ENCODE results near the gene RABEP1. TPM values are rescaled to one million over a fixed set of nuclear protein-coding genes. Genes with fewer than 3 reads are reported as not detected.

The RABEP1 gene
- total and polyA plus RNA-seq, 2 experiments from 2014 or later = 37.0 to 88.1 TPM

GRCh38 chr17:5269241-5269960 lies 12.7 kb upstream of the RABEP1 start:
- Mint-ChIP-seq H3K36me3 (ENCODE audit: low read depth) (no peaks in the 10 kb centered on the region), H3K9me3 (no peaks in the 10 kb centered on the region; the same call in 2 of the 3 replicates), H3K27ac (no peak overlapping the region), H3K4me3 (no peak overlapping the region; the same call in 2 of the 3 replicates), H3K27me3 (ENCODE audit: insufficient read depth, low read depth, poor library complexity) (peaks cover 4% of the 10 kb centered on the region), H3K4me1 (no peaks in the 10 kb centered on the region)
- Histone ChIP-seq H3F3A (replicated peaks; ENCODE audit: low read depth) (no peaks in the 10 kb centered on the region), H3K79me2 (replicated peaks; ENCODE audit: insufficient read depth) (no peaks in the 10 kb centered on the region), H3K27ac (ENCODE audit: low read depth) (no peak overlapping the region), H3K4me1 (ENCODE audit: insufficient read depth) (no peaks in the 10 kb centered on the region), H3K27me3 (ENCODE audit: insufficient read depth) (no peaks in the 10 kb centered on the region), H3K9me2 (ENCODE audit: insufficient read depth) (no peaks in the 10 kb centered on the region), H4K20me1 (replicated peaks; ENCODE audit: insufficient read depth) (no peaks in the 10 kb centered on the region), H2AFZ (no peak overlapping the region), H3K36me3 (ENCODE audit: insufficient read depth) (no peaks in the 10 kb centered on the region), H3K4me2 (no peak overlapping the region), H3K4me3 (no peak overlapping the region)
- DNase-seq (ENCODE audit: low spot score) = no peak
- no peak for TF ChIP-seq EZH2 (IDR thresholded peaks at IDR 0.05; ENCODE audit: low read depth, unreplicated experiment)
- no peak for TF ChIP-seq EZH2phosphoT487 (IDR thresholded peaks at IDR 0.05; ENCODE audit: unreplicated experiment)
- TF ChIP-seq ZNF462 (CRISPR knock-in tag; IDR thresholded peaks at IDR 0.05) = no peak
- TF ChIP-seq CREB1 (CRISPR knock-in tag; IDR thresholded peaks at IDR 0.05; ENCODE audit: low read depth) = no peak
- TF ChIP-seq ETS1 (IDR thresholded peaks at IDR 0.05) = no peak
- TF ChIP-seq STAT1 (IDR thresholded peaks at IDR 0.05; ENCODE audit: unreplicated experiment) = no peak
- TF ChIP-seq ZNF331 (CRISPR knock-in tag; IDR thresholded peaks at IDR 0.05; ENCODE audit: low read depth) = no peak
- TF ChIP-seq REST (IDR thresholded peaks at IDR 0.05; ENCODE audit: unreplicated experiment) = no peak
- no peak for TF ChIP-seq POLR2AphosphoS5 (IDR thresholded peaks at IDR 0.05; ENCODE audit: low read depth)
- no peak for ATAC-seq

Measured in GM23338 (cell line).